Measurements from ENCODE around the gene FRAT2.

- TF ChIP-seq CTCF (IDR thresholded peaks at IDR 0.05; ENCODE audit: insufficient read depth, low read depth, low read length) (no peak), EZH2 (IDR thresholded peaks at IDR 0.05; ENCODE audit: insufficient read depth, low read length) (no peak)
Measured at GRCh38 chr10:97307866-97308780, 26.4 kb downstream of the FRAT2 start.
